ENCODE results near the gene RPL18. TPM values are rescaled to one million over a fixed set of nuclear protein-coding genes. Genes with fewer than 3 reads are reported as not detected.

The RPL18 gene
- total RNA-seq, 1 donor from 2014 or later = 2,225 TPM

GRCh38 chr19:48631225-48631624 lies 12.2 kb upstream of the RPL18 start:
- Histone ChIP-seq H3K27me3 (ENCODE audit: control insufficient read depth in 3 of 3, insufficient read depth in 3 of 3, low read length in 3 of 3) (no peaks in the 10 kb centered on the region), H3K36me3 (ENCODE audit: control insufficient read depth in 3 of 3, insufficient read depth in 3 of 3, low read length in 3 of 3) (peaks cover 14 to 28% (median 25%) of the 10 kb centered on the region in 3 donors), H3K9ac (ENCODE audit: low read depth in 1 of 3, low read length in 3 of 3) (peak overlapping the region in 1 of 3 donors; percentile 62), H3K27ac (ENCODE audit: low read depth, low read length) (no peak overlapping the region), H3K4me3 (ENCODE audit: low read length in 3 of 3) (peak overlapping the region in 1 of 3 donors; percentile 22), H3K4me1 (ENCODE audit: control insufficient read depth in 3 of 3, insufficient read depth in 3 of 3, low read length in 3 of 3) (peaks cover 50 to 55% (median 51%) of the 10 kb centered on the region in 3 donors), H3K9me3 (ENCODE audit: control insufficient read depth in 3 of 3, low read length in 3 of 3) (no peaks in the 10 kb centered on the region)

GRCh38 chr19:48630296-48631063 lies 11.5 kb upstream of the RPL18 start:
- Histone ChIP-seq H3K36me3 (ENCODE audit: control insufficient read depth in 3 of 3, insufficient read depth in 3 of 3, low read length in 3 of 3) (peaks cover 14 to 28% (median 25%) of the 10 kb centered on the region in 3 donors), H3K27ac (ENCODE audit: low read depth, low read length) (peak overlapping the region; percentile 44), H3K4me1 (ENCODE audit: control insufficient read depth in 3 of 3, insufficient read depth in 3 of 3, low read length in 3 of 3) (peaks cover 50 to 60% (median 52%) of the 10 kb centered on the region in 3 donors), H3K9me3 (ENCODE audit: control insufficient read depth in 3 of 3, low read length in 3 of 3) (no peaks in the 10 kb centered on the region), H3K27me3 (ENCODE audit: control insufficient read depth in 3 of 3, insufficient read depth in 3 of 3, low read length in 3 of 3) (no peaks in the 10 kb centered on the region), H3K9ac (ENCODE audit: low read depth in 1 of 3, low read length in 3 of 3) (peak overlapping the region in 2 of 3 donors; percentile 29 to 62), H3K4me3 (ENCODE audit: low read length in 3 of 3) (peak overlapping the region in 1 of 3 donors; percentile 22)

- H3K4me1 ChIP-seq (ENCODE audit: control insufficient read depth in 3 of 3, insufficient read depth in 3 of 3, low read length in 3 of 3) = peaks cover 52 to 63% (median 54%) of the 10 kb centered on the region in 3 donors
- peaks cover 14 to 28% (median 25%) of the 10 kb centered on the region in 3 donors for H3K36me3 ChIP-seq (ENCODE audit: control insufficient read depth in 3 of 3, insufficient read depth in 3 of 3, low read length in 3 of 3)
- no peaks in the 10 kb centered on the region for H3K9me3 ChIP-seq (ENCODE audit: control insufficient read depth in 3 of 3, low read length in 3 of 3)
- peak overlapping the region in 2 of 3 donors; percentile 29 to 62 for H3K9ac ChIP-seq (ENCODE audit: low read depth in 1 of 3, low read length in 3 of 3)
- peak overlapping the region; percentile 44 for H3K27ac ChIP-seq (ENCODE audit: low read depth, low read length)
- H3K4me3 ChIP-seq (ENCODE audit: low read length in 3 of 3) = no peak overlapping the region
- H3K27me3 ChIP-seq (ENCODE audit: control insufficient read depth in 3 of 3, insufficient read depth in 3 of 3, low read length in 3 of 3) = no peaks in the 10 kb centered on the region
Measured at GRCh38 chr19:48629599-48630295, 10.8 kb upstream of the RPL18 start.

GRCh38 chr19:48629297-48629598 lies 10.3 kb upstream of the RPL18 start:
- H3K27me3 ChIP-seq (ENCODE audit: control insufficient read depth in 3 of 3, insufficient read depth in 3 of 3, low read length in 3 of 3) = no peaks in the 10 kb centered on the region
- H3K9ac ChIP-seq (ENCODE audit: low read depth in 1 of 3, low read length in 3 of 3) = no peak overlapping the region
- no peaks in the 10 kb centered on the region for H3K9me3 ChIP-seq (ENCODE audit: control insufficient read depth in 3 of 3, low read length in 3 of 3)
- no peak overlapping the region for H3K27ac ChIP-seq (ENCODE audit: low read depth, low read length)
- peaks cover 14 to 28% (median 25%) of the 10 kb centered on the region in 3 donors for H3K36me3 ChIP-seq (ENCODE audit: control insufficient read depth in 3 of 3, insufficient read depth in 3 of 3, low read length in 3 of 3)
- H3K4me3 ChIP-seq (ENCODE audit: low read length in 3 of 3) = no peak overlapping the region
- peaks cover 54 to 64% (median 55%) of the 10 kb centered on the region in 3 donors for H3K4me1 ChIP-seq (ENCODE audit: control insufficient read depth in 3 of 3, insufficient read depth in 3 of 3, low read length in 3 of 3)

GRCh38 chr19:48628486-48629296 lies 9.7 kb upstream of the RPL18 start:
- Histone ChIP-seq H3K27ac (ENCODE audit: low read depth, low read length) (no peak overlapping the region), H3K9me3 (ENCODE audit: control insufficient read depth in 3 of 3, low read length in 3 of 3) (no peaks in the 10 kb centered on the region), H3K36me3 (ENCODE audit: control insufficient read depth in 3 of 3, insufficient read depth in 3 of 3, low read length in 3 of 3) (peaks cover 14 to 28% (median 25%) of the 10 kb centered on the region in 3 donors), H3K9ac (ENCODE audit: low read depth in 1 of 3, low read length in 3 of 3) (no peak overlapping the region), H3K4me1 (ENCODE audit: control insufficient read depth in 3 of 3, insufficient read depth in 3 of 3, low read length in 3 of 3) (peaks cover 51 to 61% (median 52%) of the 10 kb centered on the region in 3 donors), H3K4me3 (ENCODE audit: low read length in 3 of 3) (no peak overlapping the region), H3K27me3 (ENCODE audit: control insufficient read depth in 3 of 3, insufficient read depth in 3 of 3, low read length in 3 of 3) (no peaks in the 10 kb centered on the region)

- H3K27me3 ChIP-seq (ENCODE audit: control insufficient read depth in 3 of 3, insufficient read depth in 3 of 3, low read length in 3 of 3) = no peaks in the 10 kb centered on the region
- H3K9me3 ChIP-seq (ENCODE audit: control insufficient read depth in 3 of 3, low read length in 3 of 3) = no peaks in the 10 kb centered on the region
- H3K27ac ChIP-seq (ENCODE audit: low read depth, low read length) = no peak overlapping the region
- H3K4me1 ChIP-seq (ENCODE audit: control insufficient read depth in 3 of 3, insufficient read depth in 3 of 3, low read length in 3 of 3) = peaks cover 50 to 58% (median 51%) of the 10 kb centered on the region in 3 donors
- H3K9ac ChIP-seq (ENCODE audit: low read depth in 1 of 3, low read length in 3 of 3) = no peak overlapping the region
- peaks cover 9 to 24% (median 20%) of the 10 kb centered on the region in 3 donors for H3K36me3 ChIP-seq (ENCODE audit: control insufficient read depth in 3 of 3, insufficient read depth in 3 of 3, low read length in 3 of 3)
- H3K4me3 ChIP-seq (ENCODE audit: low read length in 3 of 3) = no peak overlapping the region
Measured at GRCh38 chr19:48627865-48628314, 8.9 kb upstream of the RPL18 start.

GRCh38 chr19:48627201-48627864 lies 8.4 kb upstream of the RPL18 start:
- no peaks in the 10 kb centered on the region for H3K27me3 ChIP-seq (ENCODE audit: control insufficient read depth in 3 of 3, insufficient read depth in 3 of 3, low read length in 3 of 3)
- H3K9me3 ChIP-seq (ENCODE audit: control insufficient read depth in 3 of 3, low read length in 3 of 3) = no peaks in the 10 kb centered on the region
- peak overlapping the region in 1 of 3 donors; percentile 25 for H3K9ac ChIP-seq (ENCODE audit: low read depth in 1 of 3, low read length in 3 of 3)
- H3K27ac ChIP-seq (ENCODE audit: low read depth, low read length) = no peak overlapping the region
- H3K4me3 ChIP-seq (ENCODE audit: low read length in 3 of 3) = no peak overlapping the region
- peaks cover 45 to 53% (median 45%) of the 10 kb centered on the region in 3 donors for H3K4me1 ChIP-seq (ENCODE audit: control insufficient read depth in 3 of 3, insufficient read depth in 3 of 3, low read length in 3 of 3)
- H3K36me3 ChIP-seq (ENCODE audit: control insufficient read depth in 3 of 3, insufficient read depth in 3 of 3, low read length in 3 of 3) = peaks cover 7 to 19% (median 17%) of the 10 kb centered on the region in 3 donors

- Histone ChIP-seq H3K27ac (ENCODE audit: low read depth, low read length) (no peak overlapping the region), H3K4me3 (ENCODE audit: low read length in 3 of 3) (no peak overlapping the region), H3K27me3 (ENCODE audit: control insufficient read depth in 3 of 3, insufficient read depth in 3 of 3, low read length in 3 of 3) (no peaks in the 10 kb centered on the region), H3K9me3 (ENCODE audit: control insufficient read depth in 3 of 3, low read length in 3 of 3) (no peaks in the 10 kb centered on the region), H3K4me1 (ENCODE audit: control insufficient read depth in 3 of 3, insufficient read depth in 3 of 3, low read length in 3 of 3) (peaks cover 36 to 39% (median 37%) of the 10 kb centered on the region in 3 donors), H3K36me3 (ENCODE audit: control insufficient read depth in 3 of 3, insufficient read depth in 3 of 3, low read length in 3 of 3) (peaks cover 3 to 11% (median 9%) of the 10 kb centered on the region in 3 donors), H3K9ac (ENCODE audit: low read depth in 1 of 3, low read length in 3 of 3) (peak overlapping the region in 1 of 3 donors; percentile 16)
Measured at GRCh38 chr19:48625891-48626327, 6.9 kb upstream of the RPL18 start.

Data from skeletal muscle tissue (tissue), 4 donors.